Pancreas (tissue), 10 donors: ENCODE measurements around the gene EZR. TPM values are rescaled to one million over a fixed set of nuclear protein-coding genes. Genes with fewer than 3 reads are reported as not detected.
A peak's percentile ranks its signal among the peaks of the same experiment; 100 is the strongest.

Experiments
- ATAC-seq, 4 donors: fragments of 200-7000 bp; cut with Tn5 transposase; one replicate each; pipeline versions ENCODE4 v1.8.0 to v1.9.1; 2020; ENCODE audit warnings: mild to moderate bottlenecking in 4 of 4, moderate library complexity in 4 of 4
- DNase-seq, 6 donors: peaks; one replicate each; pipeline ENCODE4 v3.0.0-alpha.2; 2020
- FAIRE-seq: peaks from 2 replicates; lab custom pipeline; 2012; peaks lifted over from hg19 to GRCh38; lab: Jason Lieb, UNC
- H3K27ac ChIP-seq, 4 donors: fragments of 200-600 bp; sonication (generic); 1 replicate in 3 of 4; 2 replicates in 1 of 4; pipeline versions ENCODE4 v1.5.0 to v1.8.0; 2020
- H3K27me3 ChIP-seq, 4 donors: fragments of 200-600 bp; one replicate each; pipeline ENCODE4 v1.8.0; 2021
- H3K36me3 ChIP-seq, 3 donors: fragments of 200-600 bp; sonication (generic) in 1 of 3; one replicate each; pipeline versions ENCODE4 v1.5.0 to v1.8.0; 2020 to 2021
- H3K4me1 ChIP-seq, 3 donors: fragments of 200-600 bp; one replicate each; pipeline ENCODE4 v1.8.0; 2021
- H3K4me3 ChIP-seq, 4 donors: fragments of 200-600 bp; sonication (generic) in 2 of 4; one replicate each; pipeline versions ENCODE4 v1.5.0 to v1.8.0; 2020 to 2021
- H3K9me3 ChIP-seq, 4 donors: fragments of 200-600 bp; one replicate each; pipeline ENCODE4 v1.8.0; 2021
- CTCF ChIP-seq, 4 donors: fragments of 200-600 bp; sonication (generic) in 3 of 4; IDR thresholded peaks; one replicate each; pipeline versions ENCODE4 v1.5.0 to v1.8.0; 2021; ENCODE audit warnings: antibody characterized with exemption in 4 of 4
- WGBS, 2 donors: extraction: QIAGEN DNeasy Blood & Tissue Kit; methylation state at CpG; one replicate each; pipeline ENCODE4 v1.1.7; 2013; 5-methylcytosine and 5-hydroxymethylcytosine counted together
- intact Hi-C, 3 donors: fragments of 100-400 bp; cut with DNase I; formaldehyde crosslinking; loops; one replicate each; pipeline versions ENCODE4 v1.11.1 to v1.14.2; 2022
- polyA plus RNA-seq, 2 donors: library from polyadenylated mRNA; stranded (reverse); fragments of 200-250 nt; gene quantifications; one replicate each; pipeline ENCODE4 v1.2.3, GENCODE V29; 2013
- total RNA-seq, 6 donors: library from RNA; stranded (reverse); fragmentation: NEBNext Ultra II Directional in 4 of 6; extraction: Animal tissue kit (Norgen Biotek cat#: 25700) in 4 of 6; gene quantifications; one replicate each; pipeline versions ENCODE4 v1.2.1 to v1.2.4, GENCODE V29; 2021 to 2023
- donor health status: healthy with polysubstance abuse.
- donor health status: DM: no; HTN: no; CAD: no; lungs with moderate emphysema.
- donor health status: DM: no; HTN: no; CAD: no.
- donor health status: control.
- donor health status: control.
- donor health status: Bipolar disorder and iron deficiency.
- donor health status: DM: yes; HTN: yes; CAD: no.
- donor health status: DM: no; HTN: no; CAD: no.
- donor health status: DM: no; HTN: no; CAD: no.
- donor health status: DM: yes; HTN: yes; CAD: no.

The EZR gene
- total and polyA plus RNA-seq, 8 donors = 68.1 to 109 (median 89.7) TPM

GRCh38 chr6:158768436-158768835 lies 50.7 kb downstream of the EZR start:
- no peak for DNase-seq
- no peak overlapping the region for H3K4me3 ChIP-seq
- no peaks in the 10 kb centered on the region for H3K27me3 ChIP-seq
- no peak overlapping the region for H3K27ac ChIP-seq
- no peaks in the 10 kb centered on the region for H3K9me3 ChIP-seq
- no peaks in the 10 kb centered on the region for H3K4me1 ChIP-seq
- H3K36me3 ChIP-seq = peaks cover 10 to 83% (median 48%) of the 10 kb centered on the region in 3 donors
- TF ChIP-seq CTCF (IDR thresholded peaks at IDR 0.05) = no peak
- no peak for ATAC-seq
- FAIRE-seq = no peak
- intact Hi-C loops = no loop called here
- 92 to 94% methylated on average over 8 of the region's 8 CpGs for WGBS, 2 donors

GRCh38 chr6:158767709-158768108 lies 51.5 kb downstream of the EZR start:
- H3K27me3 ChIP-seq = no peaks in the 10 kb centered on the region
- intact Hi-C loops = no loop called here
- H3K27ac ChIP-seq = no peak overlapping the region
- TF ChIP-seq CTCF (IDR thresholded peaks at IDR 0.05) = no peak
- no peak overlapping the region for H3K4me3 ChIP-seq
- H3K36me3 ChIP-seq = peaks cover 10 to 76% (median 48%) of the 10 kb centered on the region in 3 donors
- FAIRE-seq (no peak), ATAC-seq (no peak), DNase-seq (no peak)
- WGBS, 2 donors = 97 to 98% methylated on average over 6 of the region's 6 CpGs
- no peaks in the 10 kb centered on the region for H3K9me3 ChIP-seq
- H3K4me1 ChIP-seq = no peaks in the 10 kb centered on the region

DNA sequence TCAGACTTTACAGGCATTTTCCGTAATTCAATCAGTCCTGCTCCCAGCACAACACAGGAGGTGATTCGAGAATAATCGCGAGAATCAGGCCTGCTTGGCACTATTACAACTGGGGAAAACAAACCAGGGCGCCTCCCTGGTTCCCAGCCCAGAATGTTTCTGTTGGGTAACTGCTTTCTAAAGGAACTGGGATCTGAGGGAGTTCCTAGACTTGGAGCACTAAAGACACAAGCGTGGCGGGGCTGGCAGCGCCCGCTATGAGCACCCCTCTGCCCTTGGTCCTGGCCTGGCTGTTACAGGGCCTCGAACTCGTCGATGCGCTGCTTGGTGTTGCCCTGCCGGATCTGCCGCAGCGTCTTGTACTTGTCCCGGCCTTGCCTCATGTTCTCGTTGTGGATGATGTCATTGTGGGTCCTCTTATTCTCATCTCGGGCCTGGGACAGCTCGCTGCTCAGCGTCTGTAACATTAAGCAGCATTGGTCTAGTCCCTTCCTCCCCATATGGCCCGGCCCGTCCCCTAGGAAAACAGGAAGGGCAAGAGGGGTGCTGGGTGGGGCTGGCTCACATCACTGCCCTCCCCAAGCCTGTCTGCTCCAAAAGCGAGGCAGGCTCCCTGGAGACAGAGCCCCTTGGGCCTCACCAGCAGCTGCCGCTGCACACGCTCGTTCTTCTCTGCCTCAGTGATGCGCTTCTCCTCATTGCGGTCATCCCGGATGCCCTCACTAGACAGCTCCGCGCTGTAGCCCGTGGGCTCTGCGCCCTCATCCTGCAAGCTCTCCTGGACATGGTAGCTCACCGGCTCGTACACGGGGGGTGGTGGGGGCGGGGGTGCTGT lies 52.3 kb downstream of the EZR start:
- ATAC-seq (no peak), DNase-seq (no peak), FAIRE-seq (no peak)
- Histone ChIP-seq H3K4me3 (no peak overlapping the region), H3K27me3 (no peaks in the 10 kb centered on the region), H3K27ac (no peak overlapping the region), H3K4me1 (no peaks in the 10 kb centered on the region), H3K36me3 (peaks cover 10 to 67% (median 48%) of the 10 kb centered on the region in 3 donors), H3K9me3 (no peaks in the 10 kb centered on the region)
- no peak for TF ChIP-seq CTCF (IDR thresholded peaks at IDR 0.05)
- intact Hi-C loops = no loop called here
- 88 to 90% methylated on average over 38 of the region's 38 CpGs for WGBS, 2 donors

DNA sequence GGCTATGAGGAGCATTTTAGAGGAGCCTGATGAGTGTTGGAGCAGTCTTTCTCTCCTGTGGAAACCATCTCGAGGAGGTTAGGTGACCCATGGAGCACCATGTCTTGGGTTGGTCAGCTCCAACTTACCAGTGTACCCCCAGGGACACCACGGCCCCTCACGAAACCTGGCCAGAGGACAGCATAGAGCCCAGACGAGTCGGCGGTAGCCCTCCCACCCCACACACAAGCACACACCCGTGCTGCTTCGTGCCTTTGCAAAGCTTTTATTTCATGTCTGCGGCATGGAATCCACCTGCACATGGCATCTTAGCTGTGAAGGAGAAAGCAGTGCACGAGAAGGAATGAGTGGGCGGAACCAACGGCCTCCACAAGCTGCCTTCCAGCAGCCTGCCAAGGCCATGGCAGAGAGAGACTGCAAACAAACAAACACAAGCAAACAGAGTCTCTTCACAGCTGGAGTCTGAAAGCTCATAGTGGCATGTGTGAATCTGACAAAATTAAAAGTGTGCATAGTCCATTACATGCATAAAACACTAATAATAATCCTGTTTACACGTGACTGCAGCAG lies 53.6 kb downstream of the EZR start:
- H3K4me3 ChIP-seq = no peak overlapping the region
- 71 to 75% methylated on average over 13 of the region's 13 CpGs for WGBS, 2 donors
- peak in 1 of 4 donors; percentile 68 for ATAC-seq
- FAIRE-seq = no peak
- H3K9me3 ChIP-seq = no peaks in the 10 kb centered on the region
- intact Hi-C loops = no loop called here
- DNase-seq = peak in 1 of 6 donors; percentile 29
- H3K27me3 ChIP-seq = no peaks in the 10 kb centered on the region
- peaks cover 10 to 54% (median 44%) of the 10 kb centered on the region in 3 donors for H3K36me3 ChIP-seq
- no peak overlapping the region for H3K27ac ChIP-seq
- H3K4me1 ChIP-seq = no peaks in the 10 kb centered on the region
- TF ChIP-seq CTCF (IDR thresholded peaks at IDR 0.05) = no peak

DNA sequence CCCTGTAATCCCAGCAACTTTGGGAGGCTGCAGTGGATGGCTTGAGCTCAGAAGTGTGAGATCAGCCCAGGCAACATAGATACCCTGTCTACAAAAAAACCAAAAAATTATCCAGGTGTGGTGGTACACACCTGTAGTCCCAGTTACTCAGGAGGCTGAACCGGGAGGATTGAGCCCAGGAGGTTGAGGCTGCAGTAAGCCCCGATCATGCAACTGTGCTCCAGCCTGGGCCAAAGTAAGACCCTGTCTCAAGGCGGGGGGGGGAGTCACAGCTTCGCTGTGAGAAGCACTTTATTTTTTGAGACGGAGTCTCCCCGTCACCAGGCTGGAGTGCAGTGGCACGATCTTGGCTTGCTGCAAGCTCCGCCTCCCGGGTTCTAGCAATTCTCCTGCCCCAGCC lies 54.2 kb downstream of the EZR start:
- no peaks in the 10 kb centered on the region for H3K4me1 ChIP-seq
- intact Hi-C loops = no loop called here
- no peak overlapping the region for H3K27ac ChIP-seq
- 98% methylated on average over 9 of the region's 9 CpGs for WGBS, 2 donors
- FAIRE-seq (no peak), ATAC-seq (no peak), DNase-seq (no peak)
- no peaks in the 10 kb centered on the region for H3K9me3 ChIP-seq
- no peak for TF ChIP-seq CTCF (IDR thresholded peaks at IDR 0.05)
- peaks cover 5 to 48% (median 37%) of the 10 kb centered on the region in 3 donors for H3K36me3 ChIP-seq
- no peaks in the 10 kb centered on the region for H3K27me3 ChIP-seq
- no peak overlapping the region for H3K4me3 ChIP-seq
